Measurements from ENCODE around the gene TRPV2.

- TF ChIP-seq CTCF (IDR thresholded peaks at IDR 0.05; ENCODE audit: low read depth, low read length, poor library complexity, severe bottlenecking) (no peak), EZH2phosphoT487 (IDR thresholded peaks at IDR 0.05; ENCODE audit: borderline replicate concordance, low read length) (no peak)
Measured at GRCh38 chr17:16383772-16384287, 31.5 kb upstream of the TRPV2 start.
